H1 (cell line): Measurements from ENCODE around the gene ALG11. TPM values are rescaled to one million over a fixed set of nuclear protein-coding genes. Genes with fewer than 3 reads are reported as not detected.

Experiments used
- CTCF ChIA-PET: fragments of 300-600 bp; sonication (Branson Sonifier 250); formaldehyde crosslinking; loops from one replicate; lab custom pipeline; 2021; ENCODE audit not compliant: partially characterized antibody; lab: Charles Lee
- POLR2A ChIA-PET: fragments of 300-600 bp; sonication (Branson Sonifier 250); formaldehyde crosslinking; loops from one replicate; lab custom pipeline; 2021; ENCODE audit warnings: inconsistent platforms; ENCODE audit not compliant: partially characterized antibody; lab: Charles Lee
- DNase-seq, 2 experiments: peaks; one replicate each; pipeline versions ENCODE4 v3.0.0 to v3.0.0-alpha.2; 2010 to 2022; ENCODE audit warnings: low spot score in 2 of 2, low read depth in 1 of 2, mixed read lengths in 1 of 2
- FAIRE-seq: peaks from 2 replicates; lab custom pipeline; 2011; peaks lifted over from hg19 to GRCh38; lab: Jason Lieb, UNC
- H2AFZ ChIP-seq: 2 replicates; pipeline ENCODE4 v1.8.1; 2012; ENCODE audit warnings: low read length, inconsistent platforms
- H2AK5ac ChIP-seq: 2 replicates; pipeline ENCODE4 v1.6.1; 2013; ENCODE audit warnings: low read depth, low read length
- H2BK120ac ChIP-seq: replicated peaks from 2 replicates; pipeline ENCODE3; 2013; ENCODE audit warnings: low read depth, low read length, inconsistent platforms
- H2BK12ac ChIP-seq: 2 replicates; pipeline ENCODE4 v1.6.1; 2013; ENCODE audit warnings: low read depth, low read length
- H2BK15ac ChIP-seq: 2 replicates; pipeline ENCODE4 v1.6.1; 2013; ENCODE audit warnings: low read length
- H2BK20ac ChIP-seq: 2 replicates; pipeline ENCODE4 v1.6.1; 2013; ENCODE audit warnings: low read length
- H2BK5ac ChIP-seq: 2 replicates; pipeline ENCODE4 v1.6.1; 2013; ENCODE audit warnings: low read depth, low read length
- H3K14ac ChIP-seq: 2 replicates; pipeline ENCODE4 v1.6.1; 2013; ENCODE audit warnings: inconsistent platforms; ENCODE audit not compliant: insufficient read length
- H3K18ac ChIP-seq: 2 replicates; pipeline ENCODE4 v1.6.1; 2013; ENCODE audit warnings: low read length; ENCODE audit errors: extremely low read depth
- H3K23ac ChIP-seq: 2 replicates; pipeline ENCODE4 v1.6.1; 2013; ENCODE audit warnings: inconsistent platforms; ENCODE audit not compliant: insufficient read length
- H3K23me2 ChIP-seq: 2 replicates; pipeline ENCODE4 v1.6.1; 2013; ENCODE audit warnings: low read depth, low read length
- H3K27ac ChIP-seq: 2 replicates; pipeline ENCODE4 v1.6.1; 2011; ENCODE audit warnings: low read depth, low read length, inconsistent platforms
- H3K27me3 ChIP-seq, 4 experiments: replicated peaks in 1 of 4; 1 replicate in 1 of 4; 2 replicates in 3 of 4; pipeline versions ENCODE4 v1.6.1 to v1.8.1; 2011 to 2013; ENCODE audit warnings: low read length in 3 of 4, mild to moderate bottlenecking in 3 of 4, inconsistent platforms in 2 of 4, mixed read lengths in 2 of 4, moderate library complexity in 1 of 4; ENCODE audit not compliant: control insufficient read depth in 3 of 4, insufficient read depth in 3 of 4; ENCODE audit errors: extremely low read depth in 1 of 4
- H3K36me3 ChIP-seq, 4 experiments: 2 replicates each; pipeline versions ENCODE4 v1.6.1 to v1.8.1; 2011 to 2013; ENCODE audit warnings: mild to moderate bottlenecking in 4 of 4, low read length in 3 of 4, moderate library complexity in 2 of 4, control low read depth in 1 of 4, inconsistent platforms in 1 of 4; ENCODE audit not compliant: insufficient read depth in 4 of 4, control insufficient read depth in 2 of 4
- H3K4ac ChIP-seq: replicated peaks from 2 replicates; pipeline ENCODE3; 2013; ENCODE audit warnings: low read length, low read depth, mixed read lengths, inconsistent platforms; ENCODE audit not compliant: insufficient read length
- H3K4me1 ChIP-seq, 4 experiments: replicated peaks in 1 of 4; 1 replicate in 1 of 4; 2 replicates in 3 of 4; pipeline versions ENCODE4 v1.6.1 to v1.8.1; 2011 to 2013; ENCODE audit warnings: low read length in 3 of 4, inconsistent platforms in 2 of 4, mixed read lengths in 1 of 4; ENCODE audit not compliant: insufficient read depth in 4 of 4, control insufficient read depth in 3 of 4
- H3K4me2 ChIP-seq, 2 experiments: 2 replicates each; pipeline versions ENCODE4 v1.6.1 to v1.8.1; 2011 to 2013; ENCODE audit warnings: low read depth in 2 of 2, low read length in 2 of 2, control low read depth in 1 of 2, inconsistent platforms in 1 of 2, mild to moderate bottlenecking in 1 of 2; ENCODE audit not compliant: insufficient read depth in 1 of 2
- H3K4me3 ChIP-seq, 4 experiments: fragments of 200-600, 300-600 bp in 1 of 4; sonication (generic), shearing (Covaris generic), sonication (Bioruptor Twin) in 1 of 4; 2 replicates each; pipeline versions ENCODE4 v1.5.1 to v1.8.1; 2011 to 2016; ENCODE audit warnings: low read length in 4 of 4, low read depth in 3 of 4, control low read depth in 2 of 4, inconsistent platforms in 2 of 4, mild to moderate bottlenecking in 2 of 4, mixed read lengths in 1 of 4, moderate library complexity in 1 of 4; ENCODE audit not compliant: insufficient read depth in 2 of 4; ENCODE audit errors: extremely low read depth in 1 of 4
- H3K56ac ChIP-seq: replicated peaks from 2 replicates; pipeline ENCODE3; 2013; ENCODE audit warnings: low read depth, mild to moderate bottlenecking, mixed read lengths, low read length, inconsistent platforms; ENCODE audit not compliant: insufficient read length
- H3K79me1 ChIP-seq: 2 replicates; pipeline ENCODE4 v1.6.1; 2013; ENCODE audit warnings: low read depth, low read length, control low read depth
- H3K79me2 ChIP-seq, 2 experiments: 2 replicates each; pipeline versions ENCODE4 v1.6.1 to v1.8.1; 2012 to 2013; ENCODE audit warnings: low read length in 2 of 2, mild to moderate bottlenecking in 2 of 2, inconsistent platforms in 1 of 2; ENCODE audit not compliant: insufficient read depth in 2 of 2, control insufficient read depth in 1 of 2
- H3K9ac ChIP-seq, 4 experiments: replicated peaks in 1 of 4; 1 replicate in 1 of 4; 2 replicates in 3 of 4; pipeline versions ENCODE4 v1.6.1 to v1.8.1; 2011 to 2013; ENCODE audit warnings: low read depth in 3 of 4, low read length in 3 of 4, control low read depth in 2 of 4, mild to moderate bottlenecking in 2 of 4, moderate library complexity in 2 of 4, inconsistent platforms in 1 of 4; ENCODE audit errors: extremely low read depth in 1 of 4
- H3K9me3 ChIP-seq, 2 experiments: 2 replicates each; pipeline versions ENCODE4 v1.6.1 to v1.8.1; 2012 to 2013; ENCODE audit warnings: mild to moderate bottlenecking in 2 of 2, moderate library complexity in 2 of 2, control low read depth in 1 of 2, inconsistent platforms in 1 of 2, low read depth in 1 of 2, low read length in 1 of 2, mixed read lengths in 1 of 2; ENCODE audit not compliant: insufficient read depth in 2 of 2
- H4K20me1 ChIP-seq, 2 experiments: replicated peaks in 1 of 2; 2 replicates each; pipeline versions ENCODE3 to v1.8.1; 2011 to 2013; ENCODE audit warnings: inconsistent platforms in 2 of 2, low read length in 2 of 2, mild to moderate bottlenecking in 1 of 2; ENCODE audit not compliant: insufficient read depth in 2 of 2, control insufficient read depth in 1 of 2
- H4K5ac ChIP-seq: 2 replicates; pipeline ENCODE4 v1.6.1; 2013; ENCODE audit warnings: low read length, low read depth, mixed read lengths, inconsistent platforms; ENCODE audit not compliant: insufficient read length
- H4K8ac ChIP-seq: 2 replicates; pipeline ENCODE4 v1.8.0; 2013; ENCODE audit warnings: mild to moderate bottlenecking, moderate library complexity, low read length, inconsistent platforms; ENCODE audit not compliant: insufficient read depth; ENCODE audit errors: extremely low read depth
- H4K91ac ChIP-seq: replicated peaks from 2 replicates; pipeline ENCODE3; 2013; ENCODE audit warnings: low read length, mixed read lengths, inconsistent platforms; ENCODE audit not compliant: insufficient read length
- SIN3A ChIP-seq, 2 experiments: IDR thresholded peaks in 1 of 2; conservative IDR thresholded peaks in 1 of 2; 2 replicates each; pipeline ENCODE4 v1.6.1; 2011 to 2012; ENCODE audit warnings: low read length in 2 of 2, improper control_type of control experiment in 1 of 2, low read depth in 1 of 2, mild to moderate bottlenecking in 1 of 2
- TEAD4 ChIP-seq: IDR thresholded peaks from 2 replicates; pipeline ENCODE4 v1.6.1; 2012; ENCODE audit warnings: low read depth, low read length, inconsistent platforms, mixed read lengths
- WGBS, 2 experiments: shearing (Covaris generic) in 1 of 2; methylation state at CpG; one replicate each; pipeline versions ENCODE4 v1.1.6 to v1.1.7; 2013 to 2015; ENCODE audit warnings: low lambda C conversion rate in 2 of 2, mixed read lengths in 2 of 2, inconsistent platforms in 1 of 2, low coverage in 1 of 2, missing lambda C conversion rate in 1 of 2; ENCODE audit not compliant: insufficient replicate concordance in 2 of 2, insufficient coverage in 1 of 2, insufficient read length in 1 of 2; ENCODE audit errors: extremely low coverage in 1 of 2, missing lambda C conversion rate in 1 of 2; 5-methylcytosine and 5-hydroxymethylcytosine counted together
- polyA plus RNA-seq, 7 experiments: library from polyadenylated mRNA; depleted of rRNA in 3 of 7; stranded (reverse) in 5 of 7; unstranded in 2 of 7; fragments of >200 nt in 5 of 7; fragments of 200-250 nt in 2 of 7; gene quantifications; 1 replicate in 5 of 7; 2 replicates in 1 of 7; 4 replicates in 1 of 7; pipeline versions ENCODE4 v1.2.1 to v1.2.3, GENCODE V29; 2011 to 2013; ENCODE audit warnings: missing spikeins in 2 of 7, mixed read lengths in 2 of 7
- total RNA-seq: library from RNA; stranded (reverse); fragmentation: NEBNext Ultra II Directional; extraction: Animal tissue kit (Norgen Biotek cat#: 25700); gene quantifications from 2 replicates; pipeline ENCODE4 v1.2.1, GENCODE V29; 2021

ALG11 gene
- total and polyA plus RNA-seq, 2 of the 8 experiments (the other 6 are each of a cell fraction or from before 2014, with no cell fraction given) = 5.2 to 39.9 TPM

DNA sequence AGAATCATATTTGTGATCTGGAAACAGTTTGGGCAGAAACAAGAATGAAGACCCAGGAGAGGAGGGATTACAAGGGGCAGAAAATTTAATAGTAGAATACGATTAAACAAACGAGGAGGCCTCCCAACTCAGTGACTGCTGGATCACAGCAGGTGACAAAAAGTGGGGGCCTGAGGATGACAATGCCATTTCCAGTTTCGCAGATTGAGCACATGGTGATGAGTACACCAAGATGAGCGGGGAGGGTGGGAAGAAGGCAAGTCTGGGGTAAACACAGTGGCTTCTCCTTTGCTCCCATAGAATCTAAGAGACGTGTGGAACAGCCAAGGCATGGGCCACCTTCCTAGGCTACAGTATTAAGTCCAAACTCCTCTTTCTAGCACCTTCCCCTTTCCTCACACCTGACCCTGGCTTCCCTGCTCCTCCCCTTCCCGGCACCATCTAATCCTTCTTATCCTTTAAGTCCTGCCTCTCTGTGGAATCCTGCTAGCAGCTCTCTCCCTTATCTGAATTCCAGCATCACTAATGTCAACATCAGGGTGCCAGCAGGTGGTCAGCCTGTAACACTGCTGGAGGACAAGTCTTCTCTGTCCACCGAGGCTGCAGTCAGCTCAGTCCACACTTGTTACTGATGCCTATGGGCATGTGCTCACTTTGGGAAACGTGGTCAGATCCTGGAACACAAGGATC lies 14.4 kb upstream of the ALG11 start:
- Histone ChIP-seq H2BK20ac (0 out of 2 replicates have a peak overlapping the region, but pooled peaks have one; percentile 9), H3K4me1 (peaks cover 0 to 19% (median 14%) of the 10 kb centered on the region in 4 experiments; a peak in 5 of 7 replicates), H2BK120ac (no peak overlapping the region), H3K36me3 (no peaks in the 10 kb centered on the region), H3K79me2 (no peaks in the 10 kb centered on the region), H3K18ac (no peak overlapping the region), H4K5ac (no peak overlapping the region), H2BK15ac (peak overlapping the region; percentile 7; the same call in 1 of the 2 replicates), H2AFZ (no peak overlapping the region), H2BK12ac (no peak overlapping the region), H2AK5ac (no peak overlapping the region), H3K9me3 (no peaks in the 10 kb centered on the region), H3K4ac (no peak overlapping the region), H4K91ac (no peak overlapping the region), H4K20me1 (no peaks in the 10 kb centered on the region), H3K14ac (no peak overlapping the region), H3K56ac (no peak overlapping the region), H3K4me2 (peak overlapping the region in 1 of 2 experiments; percentile 43; a peak in 3 of 4 replicates), H4K8ac (no peak overlapping the region), H3K27ac (no peak overlapping the region), H3K23me2 (peaks cover 2% of the 10 kb centered on the region; the same call in 1 of the 2 replicates), H3K9ac (no peak overlapping the region), H2BK5ac (no peak overlapping the region), H3K23ac (no peak overlapping the region), H3K27me3 (no peaks in the 10 kb centered on the region; a peak in 1 of 7 replicates), H3K79me1 (0 out of 2 replicates have a peak, but pooled peaks cover 3% of the 10 kb centered on the region), H3K4me3 (no peak overlapping the region)
- TF ChIP-seq SIN3A (conservative IDR thresholded peaks at IDR 0.05 in 1 of 2, IDR thresholded peaks at IDR 0.05 in 1 of 2; ENCODE audit: low read depth in 1 of 2, low read length in 2 of 2) (no peak), TEAD4 (peak; percentile 79)
- ChIA-PET CTCF (interaction anchor here (1.0 to 3.2 kb wide), 7 partner anchors 11 to 130 kb away, joined by 3 to 16 read pairs (median 6); no protein-coding TSS in a partner anchor), POLR2A (interaction anchor here (1.5 kb wide), 2 partner anchors 14 to 29 kb away, joined by 4 to 7 read pairs; partner anchors contain the start of genes ALG11 and ATP7B)
- peak; percentile 42 for FAIRE-seq
- 75% methylated on average over 8 of the region's 8 CpGs; no CpG with 5 or more reads in 1 of the 2 experiments for WGBS, 2 experiments
- no peak for DNase-seq
